Thymus (tissue), 11 donors: ENCODE data around the gene SLC22A17. TPM values are rescaled to one million over a fixed set of nuclear protein-coding genes. Genes with fewer than 3 reads are reported as not detected.

ENCODE experiments used
- DNase-seq, 9 donors: peaks; one replicate each; pipeline ENCODE4 v3.0.0-alpha.2; 2013; ENCODE audit warnings: low spot score in 9 of 9, low read depth in 6 of 9, missing footprints in 1 of 9
- H3K27ac ChIP-seq, 2 donors: one replicate each; pipeline ENCODE4 v1.5.1; 2013; ENCODE audit warnings: control low read depth in 1 of 2, low read depth in 1 of 2, low read length in 1 of 2, mild to moderate bottlenecking in 1 of 2, moderate library complexity in 1 of 2
- H3K27me3 ChIP-seq, 2 donors: one replicate each; pipeline ENCODE4 v1.5.1; 2013; ENCODE audit warnings: low read length in 1 of 2; ENCODE audit not compliant: control insufficient read depth in 2 of 2, insufficient read depth in 1 of 2
- H3K36me3 ChIP-seq, 2 donors: one replicate each; pipeline ENCODE4 v1.5.1; 2013; ENCODE audit warnings: low read length in 1 of 2, mild to moderate bottlenecking in 1 of 2, moderate library complexity in 1 of 2; ENCODE audit not compliant: control insufficient read depth in 2 of 2, insufficient read depth in 2 of 2
- H3K4me1 ChIP-seq, 2 donors: one replicate each; pipeline ENCODE4 v1.5.1; 2013; ENCODE audit warnings: low read length in 2 of 2; ENCODE audit not compliant: control insufficient read depth in 2 of 2, insufficient read depth in 2 of 2
- H3K4me3 ChIP-seq, 2 donors: one replicate each; pipeline ENCODE4 v1.5.1; 2013; ENCODE audit warnings: low read length in 2 of 2, control low read depth in 1 of 2, mild to moderate bottlenecking in 1 of 2
- H3K9me3 ChIP-seq, 2 donors: one replicate each; pipeline ENCODE4 v1.5.1; 2013; ENCODE audit warnings: low read length in 1 of 2, mild to moderate bottlenecking in 1 of 2; ENCODE audit not compliant: control insufficient read depth in 2 of 2, insufficient read depth in 1 of 2
- WGBS: extraction: QIAGEN DNeasy Blood & Tissue Kit; methylation state at CpG from one replicate; pipeline ENCODE4 v1.1.7; 2013; 5-methylcytosine and 5-hydroxymethylcytosine counted together
- polyA plus RNA-seq: library from polyadenylated mRNA; stranded (reverse); fragments of 200-250 nt; gene quantifications from one replicate; pipeline ENCODE4 v1.2.3, GENCODE V29; 2013
- total RNA-seq: library from RNA; stranded (reverse); fragments of 120-200 nt; gene quantifications from one replicate; pipeline ENCODE4 v1.2.4, GENCODE V29; 2013
- donor health status: healthy.

SLC22A17 gene
- total and polyA plus RNA-seq, 2 donors: 1.2 to 6.3 TPM

GRCh38 chr14:23384364-23385080, 31.8 kb upstream of the SLC22A17 start:
- 96% methylated on average over 29 of the region's 29 CpGs for WGBS
- H3K4me3 ChIP-seq: no peak overlapping the region
- no peak for DNase-seq

GRCh38 chr14:23382731-23383440, 30.2 kb upstream of the SLC22A17 start:
- no peak for DNase-seq
- peaks cover 0 to 28% of the 10 kb centered on the region in 2 donors for H3K27me3 ChIP-seq
- H3K4me3 ChIP-seq: no peak overlapping the region
- no peaks in the 10 kb centered on the region for H3K4me1 ChIP-seq
- 55% methylated on average over 10 of the region's 10 CpGs for WGBS
- no peaks in the 10 kb centered on the region for H3K36me3 ChIP-seq
- no peak overlapping the region for H3K27ac ChIP-seq
- no peaks in the 10 kb centered on the region for H3K9me3 ChIP-seq

More at GRCh38 chr14:23384364-23385080, 31.8 kb upstream of the SLC22A17 start:
- Histone ChIP-seq H3K9me3 (no peaks in the 10 kb centered on the region), H3K36me3 (no peaks in the 10 kb centered on the region), H3K4me1 (no peaks in the 10 kb centered on the region), H3K27ac (no peak overlapping the region), H3K27me3 (peaks cover 0 to 23% of the 10 kb centered on the region in 2 donors)

- 97% methylated on average over 6 of the region's 6 CpGs for WGBS
- Histone ChIP-seq H3K27ac (no peak overlapping the region), H3K27me3 (peaks cover 0 to 27% of the 10 kb centered on the region in 2 donors), H3K4me3 (no peak overlapping the region), H3K4me1 (no peaks in the 10 kb centered on the region), H3K36me3 (no peaks in the 10 kb centered on the region), H3K9me3 (no peaks in the 10 kb centered on the region)
- no peak for DNase-seq
These were observed 29.6 kb upstream of the SLC22A17 start for GRCh38 chr14:23382276-23382675.

- 51% methylated on average over 3 of the region's 3 CpGs for WGBS
- Histone ChIP-seq H3K4me3 (no peak overlapping the region), H3K27ac (no peak overlapping the region)
These were observed 29.2 kb upstream of the SLC22A17 start for GRCh38 chr14:23381871-23382270.

GRCh38 chr14:23380976-23381375, 28.3 kb upstream of the SLC22A17 start:
- no peak overlapping the region for H3K27ac ChIP-seq
- DNase-seq: no peak
- H3K9me3 ChIP-seq: no peaks in the 10 kb centered on the region
- H3K36me3 ChIP-seq: no peaks in the 10 kb centered on the region
- no peaks in the 10 kb centered on the region for H3K4me1 ChIP-seq
- WGBS: 95% methylated on average over 4 of the region's 4 CpGs
- no peak overlapping the region for H3K4me3 ChIP-seq
- H3K27me3 ChIP-seq: peaks cover 0 to 33% of the 10 kb centered on the region in 2 donors

More at GRCh38 chr14:23381871-23382270, 29.2 kb upstream of the SLC22A17 start:
- peaks cover 0 to 30% of the 10 kb centered on the region in 2 donors for H3K27me3 ChIP-seq
- H3K9me3 ChIP-seq: no peaks in the 10 kb centered on the region
- no peaks in the 10 kb centered on the region for H3K36me3 ChIP-seq
- H3K4me1 ChIP-seq: no peaks in the 10 kb centered on the region
- no peak for DNase-seq

GRCh38 chr14:23380197-23380914, 27.7 kb upstream of the SLC22A17 start:
- DNase-seq: no peak
- WGBS: 88% methylated on average over 16 of the region's 16 CpGs
- no peak overlapping the region for H3K27ac ChIP-seq
- no peaks in the 10 kb centered on the region for H3K9me3 ChIP-seq
- no peaks in the 10 kb centered on the region for H3K36me3 ChIP-seq
- H3K4me3 ChIP-seq: no peak overlapping the region
- H3K27me3 ChIP-seq: peaks cover 0 to 32% of the 10 kb centered on the region in 2 donors
- no peaks in the 10 kb centered on the region for H3K4me1 ChIP-seq

GRCh38 chr14:23379366-23380196, 26.9 kb upstream of the SLC22A17 start:
- Histone ChIP-seq H3K27me3 (peaks cover 0 to 32% of the 10 kb centered on the region in 2 donors), H3K4me1 (no peaks in the 10 kb centered on the region), H3K9me3 (no peaks in the 10 kb centered on the region), H3K27ac (no peak overlapping the region), H3K4me3 (no peak overlapping the region), H3K36me3 (no peaks in the 10 kb centered on the region)
- 42% methylated on average over 12 of the region's 12 CpGs for WGBS
- DNase-seq: peak in 8 of 9 donors; percentile 34 to 77 (median 58)

GRCh38 chr14:23378612-23379220, 26.0 kb upstream of the SLC22A17 start:
- WGBS: 93% methylated on average over 11 of the region's 11 CpGs
- DNase-seq: no peak

More at GRCh38 chr14:23378612-23379220, 26.0 kb upstream of the SLC22A17 start:
- Histone ChIP-seq H3K9me3 (no peaks in the 10 kb centered on the region), H3K27me3 (peaks cover 0 to 32% of the 10 kb centered on the region in 2 donors), H3K4me1 (no peaks in the 10 kb centered on the region), H3K27ac (no peak overlapping the region), H3K4me3 (no peak overlapping the region), H3K36me3 (no peaks in the 10 kb centered on the region)
